GM23338 (cell line): ENCODE measurements around the gene PPWD1. TPM values are rescaled to one million over a fixed set of nuclear protein-coding genes. Genes with fewer than 3 reads are reported as not detected.

Source experiments
- ATAC-seq: fragments of 200-7000 bp; cut with Tn5 transposase; 3 replicates; pipeline ENCODE4 v1.9.1; 2020
- DNase-seq: peaks from one replicate; pipeline ENCODE4 v3.0.0-alpha.2; 2015; ENCODE audit warnings: low spot score
- H2AFZ ChIP-seq: fragments of 200-600 bp; sonication (generic); 2 replicates; pipeline ENCODE4 v1.8.0; 2016; ENCODE audit warnings: antibody characterized with exemption, mild to moderate bottlenecking, moderate library complexity
- H3F3A ChIP-seq: fragments of 200-600 bp; sonication (generic); replicated peaks from 2 replicates; pipeline ENCODE4 v1.8.0; 2017; ENCODE audit warnings: antibody characterized with exemption, mixed run types, low read depth
- H3K27ac ChIP-seq: fragments of 200-600 bp; sonication (generic); 2 replicates; pipeline ENCODE4 v1.6.1; 2016; ENCODE audit warnings: low read depth
- H3K27me3 ChIP-seq: fragments of 200-600 bp; sonication (generic); 2 replicates; pipeline ENCODE4 v1.8.0; 2016; ENCODE audit warnings: mild to moderate bottlenecking, mixed run types, moderate library complexity; ENCODE audit not compliant: insufficient read depth
- H3K36me3 ChIP-seq: fragments of 200-600 bp; sonication (generic); 2 replicates; pipeline ENCODE4 v1.8.0; 2016; ENCODE audit warnings: mild to moderate bottlenecking; ENCODE audit not compliant: insufficient read depth
- H3K4me1 ChIP-seq: fragments of 200-600 bp; sonication (generic); 2 replicates; pipeline ENCODE4 v1.8.0; 2016; ENCODE audit warnings: mild to moderate bottlenecking, moderate library complexity; ENCODE audit not compliant: insufficient read depth
- H3K4me2 ChIP-seq: fragments of 200-600 bp; sonication (generic); 2 replicates; pipeline ENCODE4 v1.7.1; 2017; ENCODE audit warnings: mixed run types
- H3K4me3 ChIP-seq: fragments of 200-600 bp; sonication (generic); 2 replicates; pipeline ENCODE4 v1.6.1; 2016; ENCODE audit warnings: mixed run types
- H3K79me2 ChIP-seq: fragments of 200-600 bp; sonication (generic); replicated peaks from 2 replicates; pipeline ENCODE4 v1.8.0; 2017; ENCODE audit warnings: mild to moderate bottlenecking; ENCODE audit not compliant: insufficient read depth
- H3K9me2 ChIP-seq: fragments of 200-600 bp; sonication (generic); 2 replicates; pipeline ENCODE4 v1.8.0; 2017; ENCODE audit not compliant: insufficient read depth
- H4K20me1 ChIP-seq: fragments of 200-600 bp; sonication (generic); replicated peaks from 2 replicates; pipeline ENCODE4 v1.8.0; 2017; ENCODE audit warnings: mild to moderate bottlenecking; ENCODE audit not compliant: insufficient read depth
- H3K27ac Mint-ChIP-seq: 2 replicates; pipeline ENCODE4 v1.8.0; 2020; ENCODE audit warnings: inconsistent platforms, mild to moderate bottlenecking, moderate library complexity, mixed read lengths
- H3K27me3 Mint-ChIP-seq: 3 replicates; pipeline ENCODE4 v1.8.0; 2022; ENCODE audit warnings: low read depth, mild to moderate bottlenecking, moderate library complexity, mixed read lengths, inconsistent platforms; ENCODE audit not compliant: insufficient read depth, poor library complexity
- H3K36me3 Mint-ChIP-seq: 3 replicates; pipeline ENCODE4 v1.8.0; 2021; ENCODE audit warnings: low read depth, mild to moderate bottlenecking, inconsistent platforms, moderate library complexity, mixed read lengths
- H3K4me1 Mint-ChIP-seq: 3 replicates; pipeline ENCODE4 v1.8.0; 2020; ENCODE audit warnings: mild to moderate bottlenecking, inconsistent platforms, mixed read lengths
- H3K4me3 Mint-ChIP-seq: 3 replicates; pipeline ENCODE4 v1.8.0; 2021; ENCODE audit warnings: moderate library complexity, mild to moderate bottlenecking, inconsistent platforms, mixed read lengths
- H3K9me3 Mint-ChIP-seq: 3 replicates; pipeline ENCODE4 v1.8.0; 2020; ENCODE audit warnings: moderate library complexity, mild to moderate bottlenecking, inconsistent platforms, mixed read lengths
- CREB1 ChIP-seq: fragments of 250-450 bp; sonication (Bioruptor Pico); IDR thresholded peaks from 2 replicates; pipeline ENCODE4 v1.5.0; 2020; ENCODE audit warnings: low read depth, mild to moderate bottlenecking, moderate library complexity
- CTCF ChIP-seq, 2 experiments: fragments of 200-600 bp in 1 of 2; sonication (generic) in 1 of 2; conservative IDR thresholded peaks; 2 replicates each; pipeline versions ENCODE4 v1.5.1 to v1.6.1; 2016 to 2017; ENCODE audit warnings: antibody characterized with exemption in 2 of 2, low read depth in 2 of 2, mild to moderate bottlenecking in 2 of 2, moderate library complexity in 1 of 2
- ETS1 ChIP-seq: IDR thresholded peaks from 2 replicates; pipeline ENCODE4 v1.6.1; 2016; ENCODE audit warnings: antibody characterized with exemption
- EZH2 ChIP-seq: fragments of 200-600 bp; sonication (generic); IDR thresholded peaks from one replicate; pipeline ENCODE4 v1.8.0; 2017; ENCODE audit warnings: antibody characterized with exemption, mild to moderate bottlenecking, low read depth; ENCODE audit not compliant: unreplicated experiment
- EZH2phosphoT487 ChIP-seq: fragments of 200-600 bp; sonication (generic); IDR thresholded peaks from one replicate; pipeline ENCODE4 v1.8.1; 2018; ENCODE audit warnings: antibody characterized with exemption; ENCODE audit not compliant: unreplicated experiment
- JUNB ChIP-seq: IDR thresholded peaks from one replicate; pipeline ENCODE4 v1.6.1; 2016; ENCODE audit warnings: antibody characterized with exemption; ENCODE audit not compliant: unreplicated experiment
- NANOG ChIP-seq: IDR thresholded peaks from 2 replicates; pipeline ENCODE4 v1.6.1; 2016; ENCODE audit warnings: antibody characterized with exemption, borderline replicate concordance
- POLR2AphosphoS5 ChIP-seq: IDR thresholded peaks from 2 replicates; pipeline ENCODE4 v1.6.1; 2016; ENCODE audit warnings: antibody characterized with exemption, low read depth
- REST ChIP-seq: IDR thresholded peaks from one replicate; pipeline ENCODE4 v1.6.1; 2018; ENCODE audit warnings: antibody characterized with exemption; ENCODE audit not compliant: unreplicated experiment
- STAT1 ChIP-seq: IDR thresholded peaks from one replicate; pipeline ENCODE4 v1.6.1; 2016; ENCODE audit warnings: antibody characterized with exemption; ENCODE audit not compliant: unreplicated experiment
- ZNF114 ChIP-seq: fragments of 250-450 bp; sonication (Bioruptor Pico); IDR thresholded peaks from 2 replicates; pipeline ENCODE4 v1.5.0; 2020; ENCODE audit warnings: mild to moderate bottlenecking, moderate library complexity
- ZNF331 ChIP-seq: fragments of 250-450 bp; sonication (Bioruptor Pico); IDR thresholded peaks from 2 replicates; pipeline ENCODE4 v1.5.0; 2020; ENCODE audit warnings: low read depth, mild to moderate bottlenecking, moderate library complexity
- ZNF462 ChIP-seq: fragments of 250-450 bp; sonication (Bioruptor Pico); IDR thresholded peaks from 2 replicates; pipeline ENCODE4 v1.5.0; 2020; ENCODE audit warnings: mild to moderate bottlenecking, moderate library complexity
- polyA plus RNA-seq: library from polyadenylated mRNA; unstranded; fragments of >200 nt; fragmentation: Nextera tagmentation; extraction: Ambion mirVana; gene quantifications from 2 replicates; pipeline ENCODE4 v1.2.1, GENCODE V29; 2016
- total RNA-seq: library from RNA; depleted of rRNA; stranded (reverse); fragments of >200 nt; shearing (Covaris generic); gene quantifications from 2 replicates; pipeline ENCODE4 v1.2.3, GENCODE V29; 2014

The PPWD1 gene
- total and polyA plus RNA-seq, 2 experiments from 2014 or later: 34.8 to 57.1 TPM

GRCh38 chr5:65539827-65540226, 23.3 kb upstream of the PPWD1 start:
- no peaks in the 10 kb centered on the region for H3K27me3 Mint-ChIP-seq
- no peak overlapping the region for H3K4me3 Mint-ChIP-seq
- H3K36me3 ChIP-seq: peaks cover 14% of the 10 kb centered on the region; the same call in 1 of the 2 replicates
- no peaks in the 10 kb centered on the region; the same call in 1 of the 2 replicates for H3K9me2 ChIP-seq
- no peak overlapping the region for H3K4me3 ChIP-seq
- H3K4me1 Mint-ChIP-seq: peaks cover 7% of the 10 kb centered on the region; the same call in 1 of the 3 replicates
- no peaks in the 10 kb centered on the region for H3K9me3 Mint-ChIP-seq
- H3K4me2 ChIP-seq: no peak overlapping the region
- ATAC-seq: no peak
- TF ChIP-seq EZH2phosphoT487: no peak
- no peak for TF ChIP-seq ZNF114 (CRISPR knock-in tag)
- no peak for TF ChIP-seq ZNF331 (CRISPR knock-in tag)
- no peak for TF ChIP-seq CREB1
- TF ChIP-seq REST: no peak
- TF ChIP-seq EZH2: no peak
- no peak for TF ChIP-seq ZNF462 (CRISPR knock-in tag)
- TF ChIP-seq NANOG: no peak
- TF ChIP-seq ETS1: no peak
- TF ChIP-seq CTCF (conservative IDR thresholded peaks at IDR 0.05; ENCODE audit: low read depth in 2 of 2): no peak
- TF ChIP-seq POLR2AphosphoS5: no peak
- no peak for TF ChIP-seq STAT1
- TF ChIP-seq JUNB: no peak
- no peak overlapping the region for H2AFZ ChIP-seq
- peaks cover 48% of the 10 kb centered on the region for H3K36me3 Mint-ChIP-seq
- H3F3A ChIP-seq: no peaks in the 10 kb centered on the region
- no peak overlapping the region for H3K27ac ChIP-seq
- H4K20me1 ChIP-seq: no peaks in the 10 kb centered on the region
- no peak overlapping the region for H3K27ac Mint-ChIP-seq
- H3K79me2 ChIP-seq: no peaks in the 10 kb centered on the region
- DNase-seq: no peak
- H3K4me1 ChIP-seq: peaks cover 4% of the 10 kb centered on the region; the same call in 1 of the 2 replicates
- no peaks in the 10 kb centered on the region for H3K27me3 ChIP-seq
